Body of pancreas (tissue), 4 donors: ENCODE data around the gene ST6GALNAC3.

Source experiments
- POLR2A ChIP-seq, 3 donors: fragments of 450-650 bp; IDR thresholded peaks; one replicate each; pipeline ENCODE4 v1.6.1; 2016; ENCODE audit warnings: antibody characterized with exemption in 3 of 3, mild to moderate bottlenecking in 2 of 3
- TF ChIP-seq, protein P1 (sequence below), 7 experiments: fragments of 450-650 bp in 4 of 7; fragments of 200-600 bp in 3 of 7; sonication (generic) in 3 of 7; IDR thresholded peaks; one replicate each; pipeline ENCODE4 v1.5.1; 2016 to 2019; ENCODE audit warnings: antibody characterized with exemption in 7 of 7

DNA sequence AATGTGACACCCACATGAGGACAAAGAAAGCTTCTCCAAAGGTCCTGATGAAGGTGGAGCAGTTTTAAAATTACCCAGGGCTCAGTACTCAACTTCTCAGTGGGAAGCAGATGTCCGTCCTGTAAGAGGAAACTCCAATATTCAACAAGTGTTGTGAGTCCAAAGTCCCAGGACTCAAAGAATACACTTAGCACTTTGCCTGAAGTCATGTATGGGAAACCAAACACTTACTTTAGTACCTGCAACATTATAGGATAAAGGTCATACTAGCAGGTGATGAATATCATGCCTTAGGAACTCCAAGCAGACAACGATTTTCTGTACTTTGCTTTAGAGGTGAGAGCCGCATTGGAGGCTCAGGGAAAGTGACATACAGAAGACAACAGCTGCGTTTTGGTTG lies 37.2 kb upstream of the ST6GALNAC3 start:
- TF ChIP-seq, protein P1, sequence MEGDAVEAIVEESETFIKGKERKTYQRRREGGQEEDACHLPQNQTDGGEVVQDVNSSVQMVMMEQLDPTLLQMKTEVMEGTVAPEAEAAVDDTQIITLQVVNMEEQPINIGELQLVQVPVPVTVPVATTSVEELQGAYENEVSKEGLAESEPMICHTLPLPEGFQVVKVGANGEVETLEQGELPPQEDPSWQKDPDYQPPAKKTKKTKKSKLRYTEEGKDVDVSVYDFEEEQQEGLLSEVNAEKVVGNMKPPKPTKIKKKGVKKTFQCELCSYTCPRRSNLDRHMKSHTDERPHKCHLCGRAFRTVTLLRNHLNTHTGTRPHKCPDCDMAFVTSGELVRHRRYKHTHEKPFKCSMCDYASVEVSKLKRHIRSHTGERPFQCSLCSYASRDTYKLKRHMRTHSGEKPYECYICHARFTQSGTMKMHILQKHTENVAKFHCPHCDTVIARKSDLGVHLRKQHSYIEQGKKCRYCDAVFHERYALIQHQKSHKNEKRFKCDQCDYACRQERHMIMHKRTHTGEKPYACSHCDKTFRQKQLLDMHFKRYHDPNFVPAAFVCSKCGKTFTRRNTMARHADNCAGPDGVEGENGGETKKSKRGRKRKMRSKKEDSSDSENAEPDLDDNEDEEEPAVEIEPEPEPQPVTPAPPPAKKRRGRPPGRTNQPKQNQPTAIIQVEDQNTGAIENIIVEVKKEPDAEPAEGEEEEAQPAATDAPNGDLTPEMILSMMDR (IDR thresholded peaks at IDR 0.05): no peak
- no peak for TF ChIP-seq POLR2A (IDR thresholded peaks at IDR 0.05)
